8988T (cell line): ENCODE measurements around the gene SMIM13.
A peak's percentile ranks its signal among the peaks of the same experiment; 100 is the strongest.
"Not testable (repeated sequence)": the region's sequence is repeated elsewhere in the genome, so short reads cannot be mapped to it uniquely, and the experiment has no call there.

ENCODE experiments used
- DNase-seq: peaks from one replicate; pipeline ENCODE4 v3.0.0; 2011

Gene SMIM13

GRCh38 chr6:11085758-11086435 is 7.7 kb upstream of the SMIM13 start:
- DNase-seq: peak; percentile 63

DNA sequence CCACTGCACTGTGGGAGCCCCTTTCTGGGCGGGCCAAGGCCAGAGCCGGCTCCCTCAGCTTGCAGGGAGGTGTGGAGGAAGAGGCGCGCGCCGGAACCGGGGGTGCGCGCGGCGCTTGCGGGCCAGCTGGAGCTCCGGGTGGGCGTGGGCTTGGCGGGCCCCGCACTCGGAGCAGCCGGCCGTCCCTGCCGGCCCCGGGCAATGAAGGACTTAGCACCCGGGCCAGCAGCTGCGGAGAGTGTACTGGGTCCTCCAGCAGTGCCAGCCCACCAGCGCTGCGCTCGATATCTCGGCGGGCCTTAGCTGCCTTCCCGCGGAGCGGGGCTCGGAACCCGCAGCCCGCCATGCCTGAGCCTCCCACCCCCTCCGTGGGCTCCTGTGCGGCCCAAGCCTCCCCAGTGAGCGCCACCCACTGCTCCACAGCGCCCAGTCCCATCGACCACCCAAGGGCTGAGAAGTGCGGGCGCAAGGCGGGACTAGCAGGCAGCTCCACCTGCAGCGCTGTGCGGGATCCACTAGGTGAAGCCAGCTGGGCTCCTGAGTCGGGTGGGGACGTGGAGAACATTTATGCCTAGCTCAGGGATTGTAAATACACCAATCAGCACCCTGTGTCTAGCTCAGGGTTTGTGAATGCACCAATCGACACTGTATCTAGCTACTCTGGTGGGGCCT is 6.4 kb upstream of the SMIM13 start:
- not testable (repeated sequence) for DNase-seq

- no peak for DNase-seq
Measured at GRCh38 chr6:11089695-11090094, 3.9 kb upstream of the SMIM13 start.

- DNase-seq: not testable (repeated sequence)
Measured at GRCh38 chr6:11091141-11091540, 2.5 kb upstream of the SMIM13 start.

DNA sequence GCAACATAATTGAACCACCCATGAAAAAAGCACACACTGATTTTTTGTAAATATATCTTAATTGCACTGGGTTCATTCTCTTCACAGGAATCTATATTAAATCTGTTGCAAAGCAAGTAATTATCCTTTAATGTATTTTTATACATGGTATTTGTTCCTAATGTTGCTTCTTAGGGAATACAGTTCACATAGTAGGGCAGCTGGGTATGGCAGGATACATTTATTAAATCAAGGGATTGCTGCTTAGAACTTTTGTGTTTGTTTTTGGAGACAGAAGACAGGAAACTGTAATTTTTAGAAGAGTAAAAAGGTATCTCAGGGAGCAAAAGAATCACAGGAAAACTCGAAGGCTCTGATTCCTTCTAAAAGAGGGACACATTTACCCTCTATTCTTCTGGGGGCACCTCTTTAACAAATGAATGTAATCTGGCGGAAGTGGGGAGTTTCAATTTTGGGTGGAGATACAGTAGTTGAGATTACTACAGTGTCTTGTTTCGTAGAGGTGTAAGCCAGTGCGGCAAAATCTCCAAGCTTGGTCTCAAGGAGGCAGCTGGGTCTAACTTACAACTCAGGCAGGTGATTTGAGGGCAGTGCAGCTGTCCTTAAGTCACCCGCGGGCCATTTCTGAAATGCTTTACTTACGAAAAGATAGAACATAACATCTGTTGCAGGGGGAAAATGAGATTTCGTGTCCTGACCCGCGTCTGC is 812 bp upstream of the SMIM13 start:
- DNase-seq: peak; percentile 38

DNA sequence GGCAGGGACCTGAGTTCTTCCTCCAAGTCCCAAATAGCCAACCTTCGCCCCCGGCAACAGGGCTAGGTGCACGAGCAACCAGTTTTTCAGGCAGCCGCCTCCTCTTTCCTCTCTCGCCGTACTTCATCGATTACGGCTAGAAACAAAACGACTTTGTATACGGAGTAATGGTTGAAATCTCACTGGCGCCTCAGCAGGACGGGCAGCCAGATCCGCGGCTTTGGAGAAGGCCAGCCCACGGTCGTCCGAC is 333 bp upstream of the SMIM13 start:
- DNase-seq: no peak

DNA sequence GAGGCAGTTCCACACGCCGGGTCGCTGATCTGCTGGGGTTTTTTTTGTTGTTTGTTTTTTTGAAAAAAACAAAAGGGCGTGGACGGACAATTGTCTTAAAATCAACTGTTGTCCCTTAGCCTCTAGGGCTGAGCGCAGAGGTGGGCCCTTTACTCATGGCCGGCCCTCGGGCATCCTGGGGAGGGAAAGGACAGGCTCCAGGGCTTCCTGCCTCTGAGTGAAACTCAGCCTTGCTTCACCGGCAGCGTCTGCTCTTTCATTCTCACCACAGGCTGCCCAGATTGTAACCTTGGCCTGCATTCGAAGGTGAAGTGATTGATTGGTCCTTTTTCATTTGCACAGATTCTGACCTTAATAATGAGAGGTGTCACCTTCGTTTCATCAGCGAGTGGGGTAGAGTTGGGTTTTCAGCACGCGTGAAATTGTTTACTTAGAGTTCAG is 797 bp downstream of the SMIM13 start:
- peak; percentile 52 for DNase-seq

DNA sequence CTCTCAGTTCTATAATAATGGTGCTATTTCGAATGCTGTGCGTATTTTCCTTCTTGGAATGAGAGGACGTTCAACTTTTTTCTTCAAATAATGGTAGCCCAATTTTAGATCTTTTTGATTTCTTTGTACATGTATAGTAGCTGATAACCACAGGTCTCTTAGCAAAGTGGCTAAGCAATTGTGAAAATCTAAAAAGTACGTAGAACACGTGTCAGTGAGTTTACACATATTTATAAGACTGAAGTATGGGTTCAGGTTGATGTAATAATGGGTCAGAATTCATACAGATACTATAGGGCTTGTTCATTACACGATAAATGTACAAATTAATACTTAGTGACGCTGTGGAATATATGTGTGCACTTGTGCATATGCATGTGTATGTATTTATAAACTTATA is 1.3 kb downstream of the SMIM13 start:
- DNase-seq: no peak

DNA sequence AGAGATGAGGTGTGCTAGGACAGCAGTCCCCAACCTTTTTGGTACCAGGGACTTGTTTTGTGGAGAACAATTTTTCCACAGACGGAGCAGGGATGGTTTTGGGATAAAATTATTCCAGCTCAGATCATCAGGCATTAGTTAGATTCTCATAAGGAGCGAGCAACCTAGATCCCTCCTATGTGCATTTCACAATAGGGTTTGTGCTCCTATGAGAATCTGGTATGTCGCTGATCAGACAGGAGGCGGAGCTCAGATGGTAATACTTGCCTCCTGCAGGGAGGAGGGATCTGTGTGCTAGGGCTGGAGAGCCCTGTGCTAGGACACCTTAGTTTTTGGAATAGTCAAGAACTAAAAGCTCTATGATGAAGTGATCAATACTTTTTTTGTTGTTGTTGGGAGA is 2.5 kb downstream of the SMIM13 start:
- DNase-seq: peak; percentile 37

- DNase-seq: no peak
Measured at GRCh38 chr6:11097476-11097875, 3.8 kb downstream of the SMIM13 start.

DNA sequence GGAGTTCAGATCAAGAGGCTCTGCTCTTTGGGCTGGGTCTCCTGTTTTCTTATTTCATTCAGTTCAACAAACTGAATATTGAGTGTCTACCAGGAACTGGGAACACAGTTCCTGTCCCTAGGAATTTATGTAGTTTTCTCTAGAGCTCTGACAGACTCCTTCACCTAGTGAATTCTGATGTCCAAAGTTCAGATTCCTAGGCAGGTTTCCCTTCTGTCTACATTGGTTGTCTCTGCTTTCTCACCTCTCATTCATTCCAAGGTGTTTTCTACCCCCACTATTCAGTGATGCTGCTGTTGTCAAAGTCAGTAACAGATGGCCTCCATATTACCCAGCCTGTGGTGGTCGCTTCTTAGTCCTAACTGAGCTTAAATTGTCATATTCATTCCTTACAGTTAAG is 4.4 kb downstream of the SMIM13 start:
- DNase-seq: no peak

DNA sequence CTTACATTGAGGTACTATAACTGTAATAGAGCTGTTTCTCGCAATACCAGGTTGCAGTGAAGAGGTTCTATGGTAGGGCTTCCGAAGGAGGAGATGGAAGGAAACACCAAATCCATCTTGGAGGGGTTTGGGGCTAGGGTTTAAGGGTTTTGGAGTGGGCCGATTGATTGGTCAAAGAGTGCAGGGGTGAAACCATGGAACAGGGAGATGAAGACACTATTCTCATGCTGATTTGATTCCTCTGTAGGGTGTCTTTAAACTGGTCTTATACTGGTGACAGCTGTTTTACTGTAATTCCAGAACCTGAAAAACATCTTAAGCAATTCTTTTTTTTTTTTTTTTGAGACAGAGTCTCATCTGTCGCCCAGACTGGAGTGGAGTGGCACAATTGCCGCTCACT is 7.8 kb downstream of the SMIM13 start:
- DNase-seq: no peak

- no peak for DNase-seq
Measured at GRCh38 chr6:11103065-11103464, 9.4 kb downstream of the SMIM13 start.

DNA sequence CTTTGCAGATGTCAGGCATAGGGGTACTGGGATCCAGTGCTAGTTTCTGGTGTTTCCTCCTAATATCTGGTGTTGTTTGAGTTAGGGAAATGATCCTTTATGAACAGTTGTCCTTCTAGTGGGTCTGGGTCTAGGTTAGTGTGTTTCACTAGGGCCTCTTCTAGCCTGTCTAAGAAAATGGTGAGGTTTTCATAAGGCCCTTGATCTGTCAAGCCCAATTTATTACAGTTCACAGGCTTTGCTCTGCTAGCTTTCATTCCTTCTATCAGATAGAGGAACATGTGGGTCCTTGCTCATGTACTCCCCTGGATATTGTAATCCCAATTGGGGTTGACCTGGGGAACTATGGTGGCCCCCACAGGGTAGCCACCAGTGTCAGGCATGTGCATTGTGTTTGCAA is 15.1 kb downstream of the SMIM13 start:
- no peak for DNase-seq

GRCh38 chr6:11110921-11111768 is 17.5 kb downstream of the SMIM13 start, which contains the start of gene ERVFRD-1:
Gene ERVFRD-1, minus strand, starts transcription at chr6:11111725. Its CDS starts 6,415 bp downstream, at chr6:11105310.
- no peak for DNase-seq

DNA sequence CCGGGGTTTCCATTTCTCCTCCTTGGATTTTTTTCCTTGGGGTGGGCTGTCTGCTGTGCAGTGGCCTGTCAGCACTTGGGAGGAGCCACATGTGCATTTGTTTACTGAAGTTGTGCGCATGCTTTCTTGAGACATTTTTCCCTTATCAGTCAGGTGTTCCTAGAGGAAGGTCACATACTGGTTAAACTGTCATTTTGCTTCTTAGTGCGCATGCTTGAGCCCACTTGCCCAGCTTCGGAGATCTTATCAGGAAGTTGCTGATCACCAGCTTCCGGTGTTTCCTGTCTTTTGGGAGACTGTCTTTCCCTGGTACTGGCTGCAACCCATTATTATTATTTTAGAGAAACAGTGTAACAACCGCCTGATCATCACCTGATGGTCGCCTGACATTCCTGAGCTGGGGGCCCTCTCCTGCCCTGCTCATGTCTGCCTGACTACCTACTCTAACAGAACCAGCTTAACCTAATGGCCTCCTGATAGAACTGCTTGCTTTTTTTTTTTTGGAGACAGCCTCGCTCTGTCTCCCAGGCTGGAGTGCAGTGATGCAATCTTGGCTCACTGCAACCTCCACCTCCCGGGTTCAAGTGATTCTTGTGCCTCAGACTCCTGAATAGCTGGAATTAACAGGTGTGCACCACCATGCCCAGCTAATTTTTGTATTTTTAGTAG is 18.3 kb downstream of the SMIM13 start:
- no peak for DNase-seq

DNA sequence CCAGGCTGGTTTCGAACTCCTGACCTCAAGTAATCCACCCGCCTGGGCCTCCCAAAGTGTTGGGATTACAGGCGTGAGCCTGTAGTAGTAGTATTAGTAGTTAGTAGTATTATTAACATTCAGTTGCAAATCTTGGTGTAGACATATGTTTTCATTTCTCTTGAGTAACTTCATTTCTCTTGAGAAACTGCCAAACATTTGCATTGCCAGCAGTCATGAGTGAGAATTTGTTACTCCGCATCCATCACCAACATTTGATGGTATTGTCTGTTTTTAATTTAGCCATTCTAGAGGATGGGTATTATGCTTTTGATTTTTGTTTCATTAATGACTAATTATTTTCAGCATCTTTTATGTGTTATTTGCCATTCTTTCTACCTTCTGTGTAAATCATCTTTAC is 19.4 kb downstream of the SMIM13 start:
- DNase-seq: no peak

GRCh38 chr6:11115808-11116536 is 22.3 kb downstream of the SMIM13 start:
- not testable (repeated sequence) for DNase-seq

DNA sequence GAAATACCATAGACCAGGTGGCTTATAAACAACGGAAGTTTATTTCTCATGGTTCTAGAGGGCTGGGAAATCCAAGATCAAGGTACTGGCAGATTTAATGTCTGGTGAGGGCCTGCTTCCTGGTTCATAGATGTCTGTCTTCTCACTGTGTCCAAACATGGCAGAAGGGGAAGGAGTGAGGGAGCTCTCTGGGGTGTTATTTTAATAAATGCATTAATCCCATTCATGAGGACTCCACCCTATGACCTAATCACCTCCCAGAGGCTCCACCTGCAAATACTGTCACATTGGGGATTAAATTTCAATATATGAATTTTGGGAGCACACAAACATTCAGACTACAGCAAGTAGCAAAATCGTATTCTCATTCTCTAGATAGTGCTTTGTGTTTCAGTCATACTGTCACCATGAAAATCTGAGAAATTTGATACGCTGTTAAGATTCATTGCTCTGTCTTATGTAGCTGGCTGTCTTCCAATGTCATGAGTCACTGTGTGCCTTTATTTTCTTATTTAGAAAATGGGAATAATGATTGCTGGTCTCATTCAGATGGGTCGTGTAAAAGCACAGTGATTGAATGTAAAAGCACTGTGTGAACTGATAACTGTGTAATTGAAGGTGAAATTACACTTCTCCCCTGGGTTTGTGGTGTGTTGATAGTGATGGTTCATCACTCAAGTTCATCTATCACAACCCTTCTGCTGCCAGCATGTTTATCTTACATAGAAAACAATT is 26.8 kb downstream of the SMIM13 start:
- no peak for DNase-seq

GRCh38 chr6:11121851-11122250 is 28.2 kb downstream of the SMIM13 start:
- no peak for DNase-seq

DNA sequence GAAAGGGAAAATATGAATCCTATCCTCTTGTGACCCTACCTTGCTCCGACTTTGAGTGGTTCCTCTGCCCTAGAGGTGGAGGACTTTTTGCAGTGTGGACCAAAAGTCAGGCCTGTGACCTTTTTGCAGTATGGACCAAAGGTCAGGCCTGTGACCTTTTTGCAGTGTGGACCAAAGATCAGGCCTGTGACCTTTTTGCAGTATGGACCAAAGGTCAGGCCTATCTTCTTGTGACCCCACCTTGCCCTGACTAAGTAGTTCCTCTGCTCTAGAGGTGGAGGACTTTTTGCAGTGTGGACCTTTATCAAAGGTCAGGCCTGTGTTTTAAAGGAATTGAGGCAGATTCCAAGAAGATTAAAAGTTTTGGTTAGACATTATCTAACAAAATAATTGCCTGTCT is 28.7 kb downstream of the SMIM13 start:
- no peak for DNase-seq
